Medulla oblongata (tissue), 1 donor: ENCODE data around the gene VGLL1.

Source experiments
- DNase-seq: peaks from one replicate; pipeline ENCODE4 v3.0.0-alpha.2; 2015; ENCODE audit errors: extremely low spot score

Gene VGLL1

DNA sequence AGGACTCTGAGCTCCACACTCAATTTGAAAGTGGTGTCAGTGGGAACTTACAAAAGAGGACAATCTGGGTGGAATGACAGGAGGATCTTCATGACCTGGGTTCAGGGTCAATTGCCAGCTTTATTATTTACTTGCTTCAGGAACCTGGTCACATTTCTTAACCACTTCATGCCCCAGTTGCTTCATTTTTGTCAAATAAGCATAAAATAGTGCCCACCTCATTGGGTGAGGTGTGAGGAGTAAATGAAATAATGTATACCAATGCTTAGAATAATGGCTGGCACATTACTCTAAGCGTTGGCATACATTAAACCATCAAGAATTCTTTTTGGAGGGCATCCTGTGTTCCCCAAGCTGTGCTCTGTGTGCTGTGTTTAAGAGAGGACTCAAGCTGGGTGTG, 19.4 kb downstream of the VGLL1 start:
- no peak for DNase-seq

DNA sequence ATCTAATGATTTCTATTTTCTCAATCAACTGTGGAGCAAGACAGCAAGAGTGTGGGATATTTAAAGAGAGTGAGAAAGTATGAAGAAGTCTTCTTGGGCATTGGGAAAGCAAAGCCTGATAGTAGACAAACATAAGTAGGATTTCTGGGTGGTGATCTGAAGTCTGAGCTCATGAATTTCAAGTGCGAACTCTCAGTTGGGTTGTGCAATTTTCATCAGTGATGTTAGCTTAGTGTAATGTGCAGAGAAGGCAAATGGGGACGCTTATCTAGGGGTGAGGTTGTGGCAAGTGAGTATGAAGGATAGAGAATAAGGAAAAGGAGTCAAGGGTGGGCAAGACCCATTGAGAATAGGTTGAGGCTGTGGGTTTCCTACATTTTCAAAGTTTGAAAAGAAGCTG, 23.7 kb downstream of the VGLL1 start:
- no peak for DNase-seq

DNA sequence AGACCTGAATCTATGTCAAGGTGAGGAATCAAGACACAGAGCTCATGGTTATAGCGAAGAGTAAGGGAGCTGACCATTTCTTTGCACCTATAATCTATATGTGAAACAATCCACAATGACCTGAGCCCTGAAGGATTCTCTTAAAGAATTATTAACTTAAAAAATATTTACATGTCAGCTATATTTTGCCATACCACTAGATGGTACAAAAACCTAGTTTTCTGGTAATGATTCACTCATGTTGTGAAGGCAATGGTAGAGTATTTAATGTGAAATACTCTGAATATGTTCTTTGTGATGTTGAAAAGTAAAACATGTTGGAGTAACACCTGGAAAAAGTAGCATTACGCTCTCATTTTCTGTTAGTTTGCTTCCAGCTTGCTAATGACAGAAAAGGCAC, 40.0 kb downstream of the VGLL1 start:
- DNase-seq: no peak

DNA sequence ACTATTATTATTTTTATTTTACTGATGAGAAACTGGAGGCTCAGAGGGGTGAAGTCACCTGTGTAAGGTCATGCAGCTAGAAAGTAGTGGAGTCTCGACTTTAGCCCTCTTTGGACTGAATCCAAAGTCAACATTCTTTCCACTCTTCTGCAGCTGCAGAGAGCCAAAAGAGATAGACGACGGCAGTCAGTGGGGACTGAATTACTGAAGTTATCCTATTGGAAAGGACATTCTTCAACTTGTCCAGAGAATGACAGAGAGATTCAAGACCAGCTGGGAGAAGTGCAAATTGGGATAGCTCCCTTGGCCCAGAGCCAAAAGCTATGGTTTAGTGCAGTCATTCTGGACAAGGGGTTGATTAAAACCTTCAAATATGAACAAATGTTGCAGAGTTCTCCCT, 42.5 kb downstream of the VGLL1 start:
- no peak for DNase-seq

GRCh38 chrX:136577552-136577951, 45.5 kb downstream of the VGLL1 start:
- DNase-seq: peak; percentile 36

- no peak for DNase-seq
These were observed 48.3 kb downstream of the VGLL1 start for GRCh38 chrX:136580316-136580715.

DNA sequence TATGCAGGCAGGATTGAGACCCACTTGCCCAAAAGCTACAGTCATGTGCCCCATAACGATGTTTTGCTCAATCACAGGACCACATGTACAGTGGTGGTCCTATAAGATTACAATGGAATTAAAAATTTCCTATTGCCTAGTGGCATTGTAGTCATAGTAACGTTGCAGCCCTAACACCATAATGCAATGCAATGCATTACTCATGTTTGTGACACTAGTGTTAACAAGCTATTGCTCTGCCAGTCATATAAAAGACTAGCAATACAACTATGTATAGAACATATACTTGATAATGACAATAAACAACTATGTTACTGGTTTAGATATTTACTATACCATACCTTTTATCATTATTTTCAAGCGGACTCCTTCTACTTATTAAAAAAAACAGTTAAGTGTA, 50.6 kb downstream of the VGLL1 start:
- DNase-seq: no peak

- no peak for DNase-seq
These were observed 52.5 kb downstream of the VGLL1 start for GRCh38 chrX:136584545-136584944.

GRCh38 chrX:136585262-136585661, 53.2 kb downstream of the VGLL1 start:
- DNase-seq: no peak

GRCh38 chrX:136585960-136586359, 53.9 kb downstream of the VGLL1 start:
- no peak for DNase-seq

GRCh38 chrX:136586386-136586785, 54.4 kb downstream of the VGLL1 start:
- peak; percentile 2 for DNase-seq

GRCh38 chrX:136587532-136587931, 55.5 kb downstream of the VGLL1 start:
- no peak for DNase-seq

- DNase-seq: no peak
These were observed 56.0 kb downstream of the VGLL1 start for GRCh38 chrX:136588036-136588435.

DNA sequence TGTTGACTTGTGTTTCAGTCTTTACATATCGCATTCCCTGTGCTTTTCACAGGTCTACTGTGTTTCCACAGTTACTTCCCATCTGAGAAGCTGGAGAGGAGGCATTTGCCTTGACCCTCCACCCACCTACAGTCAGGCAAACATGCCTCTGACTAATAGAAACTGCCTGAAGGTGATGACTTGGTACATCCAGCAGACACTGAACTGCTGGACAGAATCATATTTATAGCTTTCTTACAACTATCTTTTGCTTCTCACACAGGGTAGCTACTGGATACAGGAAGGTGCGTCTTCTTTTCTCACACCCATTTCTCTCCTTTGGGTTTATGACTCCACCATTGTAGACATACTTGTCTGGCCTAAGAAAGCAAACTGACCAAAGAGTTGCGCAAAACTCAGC, 58.0 kb downstream of the VGLL1 start:
- DNase-seq: no peak

- DNase-seq: no peak
These were observed 65.3 kb downstream of the VGLL1 start for GRCh38 chrX:136597356-136597755.

DNA sequence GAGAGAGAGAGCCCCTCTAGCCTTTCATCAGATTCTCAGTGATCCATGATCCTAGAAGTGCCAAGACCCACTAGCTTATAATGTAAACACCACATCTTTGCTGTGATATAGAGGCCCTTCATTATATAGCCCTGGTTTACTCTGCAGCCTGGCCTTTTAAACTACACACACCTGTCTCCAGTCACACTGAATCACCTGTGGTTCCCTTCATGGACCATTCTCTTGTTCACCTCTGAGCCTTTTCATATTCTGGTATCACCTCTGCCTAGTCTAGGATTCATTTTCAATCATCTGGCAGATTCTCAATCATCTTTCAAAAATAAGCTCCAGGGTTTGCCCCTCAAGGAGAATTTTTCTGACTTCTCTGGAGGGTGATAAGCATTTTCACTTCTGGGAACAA, 65.9 kb downstream of the VGLL1 start:
- no peak for DNase-seq

DNA sequence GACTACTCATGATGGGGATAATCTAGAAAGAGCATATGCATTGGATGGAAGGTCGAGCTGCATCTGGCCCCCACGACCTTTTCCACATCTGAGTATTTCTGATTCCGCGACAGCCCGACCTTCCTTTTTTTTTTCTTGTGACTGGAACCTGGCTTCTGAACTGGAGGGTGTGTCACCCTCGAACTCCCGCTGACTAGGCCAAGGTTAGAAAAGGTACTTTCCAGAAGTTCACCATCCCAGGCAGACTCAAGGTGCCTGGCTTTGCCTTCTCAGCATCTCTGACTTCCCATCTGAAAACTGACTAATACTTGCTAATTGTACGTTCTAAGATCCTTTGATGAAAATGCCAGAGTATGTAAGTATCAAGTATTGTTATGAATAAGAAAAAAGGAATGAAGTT, 66.6 kb downstream of the VGLL1 start:
- no peak for DNase-seq

DNA sequence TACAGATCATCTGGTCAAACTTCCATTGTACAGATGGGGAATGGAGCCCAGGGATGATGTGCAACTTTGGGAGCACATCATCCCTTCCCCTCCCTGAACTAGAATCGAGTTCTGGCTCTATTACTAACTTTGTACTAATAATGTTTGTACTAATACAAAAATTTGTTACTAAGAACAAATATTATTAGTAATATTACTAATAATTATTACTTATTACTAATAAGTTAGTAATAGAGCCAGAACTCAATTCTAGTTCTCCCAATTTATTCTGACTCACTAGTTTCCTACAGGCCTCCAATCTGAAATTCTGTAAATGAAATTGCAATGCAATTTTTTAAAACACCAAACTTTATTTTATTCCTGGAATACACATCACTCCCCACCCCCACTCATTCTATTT, 68.0 kb downstream of the VGLL1 start:
- no peak for DNase-seq
